Effector CD8-positive, alpha-beta T cell (primary cell): ENCODE results near the gene MRPL4.

Source experiments
- DNase-seq: peaks from one replicate; lab custom pipeline; 2025; lab: John Stamatoyannopoulos, UW

Gene MRPL4

GRCh38 chr19:10288662-10289166, 36.7 kb downstream of the MRPL4 start:
- DNase-seq: no peak

- peak; percentile 40 for DNase-seq
Measured at GRCh38 chr19:10289167-10289835, 37.3 kb downstream of the MRPL4 start.

- no peak for DNase-seq
Measured at GRCh38 chr19:10289836-10290356, 37.9 kb downstream of the MRPL4 start, which contains the start of gene ICAM5. ICAM5 (plus strand) TSS chr19:10289952; CDS start chr19:10290044, 92 bp downstream.

GRCh38 chr19:10290357-10290875, 38.4 kb downstream of the MRPL4 start:
- DNase-seq: no peak

- DNase-seq: peak; percentile 33
Measured at GRCh38 chr19:10290876-10291553, 39.0 kb downstream of the MRPL4 start.

GRCh38 chr19:10291554-10292205, 39.7 kb downstream of the MRPL4 start:
- no peak for DNase-seq

- peak; percentile 57 for DNase-seq
Measured at GRCh38 chr19:10292206-10292788, 40.3 kb downstream of the MRPL4 start.

- no peak for DNase-seq
Measured at GRCh38 chr19:10292789-10293636, 41.0 kb downstream of the MRPL4 start.

GRCh38 chr19:10293637-10294367, 41.8 kb downstream of the MRPL4 start:
- no peak for DNase-seq

- DNase-seq: no peak
Measured at GRCh38 chr19:10294368-10294697, 42.3 kb downstream of the MRPL4 start.

GRCh38 chr19:10295305-10295846, 43.4 kb downstream of the MRPL4 start:
- peak; percentile 41 for DNase-seq

- DNase-seq: no peak
Measured at GRCh38 chr19:10295847-10296591, 44.0 kb downstream of the MRPL4 start.

GRCh38 chr19:10299545-10300458, 47.8 kb downstream of the MRPL4 start:
- no peak for DNase-seq

- no peak for DNase-seq
Measured at GRCh38 chr19:10305139-10305806, 53.3 kb downstream of the MRPL4 start.

GRCh38 chr19:10306327-10306726, 54.3 kb downstream of the MRPL4 start:
- DNase-seq: no peak

GRCh38 chr19:10309423-10309822, 57.4 kb downstream of the MRPL4 start, which contains the start of gene ZGLP1:
ZGLP1 (minus strand) TSS chr19:10309815.
- DNase-seq: no peak
